Type B pancreatic cell (in vitro differentiated cells): ENCODE measurements around the gene ILF2. TPM values are rescaled to one million over a fixed set of nuclear protein-coding genes. Genes with fewer than 3 reads are reported as not detected.

Experiments
- DNase-seq: peaks from one replicate; pipeline ENCODE4 v3.0.0; 2021; ENCODE audit warnings: mixed read lengths; ENCODE audit not compliant: unreplicated experiment; ENCODE audit errors: extremely low spot score
- H3K27ac Mint-ChIP-seq: 2 replicates; pipeline ENCODE4 v1.8.0; 2021; ENCODE audit warnings: mild to moderate bottlenecking, mixed read lengths
- H3K27me3 Mint-ChIP-seq: 2 replicates; pipeline ENCODE4 v1.8.0; 2021; ENCODE audit warnings: mixed read lengths
- H3K36me3 Mint-ChIP-seq: 2 replicates; pipeline ENCODE4 v1.8.0; 2021; ENCODE audit warnings: mixed read lengths
- H3K4me1 Mint-ChIP-seq: one replicate; pipeline ENCODE4 v1.8.0; 2021; ENCODE audit warnings: mixed read lengths; ENCODE audit not compliant: unreplicated experiment
- H3K4me3 Mint-ChIP-seq: 2 replicates; pipeline ENCODE4 v1.8.0; 2021; ENCODE audit warnings: mild to moderate bottlenecking, mixed read lengths
- H3K9me3 Mint-ChIP-seq: 2 replicates; pipeline ENCODE4 v1.8.0; 2021; ENCODE audit warnings: mixed read lengths
- total RNA-seq: library from RNA; stranded (reverse); gene quantifications from 2 replicates; pipeline ENCODE4 v1.2.1, GENCODE V29; 2021; ENCODE audit warnings: low replicate concordance
- TF ChIP-seq, protein P1 (sequence below): fragments of 200-600 bp; sonication (generic); conservative IDR thresholded peaks from 2 replicates; pipeline ENCODE4 v1.5.0; 2021; ENCODE audit warnings: antibody characterized with exemption, mild to moderate bottlenecking

The ILF2 gene
- total RNA-seq, 1 donor from 2014 or later: 291 TPM

DNA sequence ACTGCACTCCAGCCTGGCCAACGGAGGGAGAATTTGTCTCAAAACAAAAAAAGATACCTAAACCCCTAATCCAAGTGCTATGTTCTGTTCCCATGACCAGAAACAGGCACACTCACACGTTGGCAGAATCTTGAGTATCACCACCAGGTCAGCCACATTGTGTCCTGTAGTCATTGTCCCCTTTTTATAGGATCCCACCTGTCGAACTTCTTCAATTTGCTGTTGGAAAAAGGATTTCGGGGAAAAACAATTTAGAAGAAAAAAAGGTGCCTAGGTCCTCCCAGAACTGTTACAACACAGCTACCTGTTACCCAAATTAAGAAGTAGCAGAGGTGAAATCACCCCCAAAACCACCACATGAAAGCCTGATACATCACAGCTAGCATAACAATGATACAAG, 3.4 kb downstream of the ILF2 start:
- H3K4me3 Mint-ChIP-seq: peak overlapping the region; percentile 85

GRCh38 chr1:153663211-153663610, 7.6 kb downstream of the ILF2 start:
- Mint-ChIP-seq H3K9me3 (no peaks in the 10 kb centered on the region), H3K4me3 (no peak overlapping the region)

More for the DNA sequence above, 3.4 kb downstream of the ILF2 start:
- no peaks in the 10 kb centered on the region for H3K27me3 Mint-ChIP-seq
- no peaks in the 10 kb centered on the region for H3K9me3 Mint-ChIP-seq
- peaks cover 31% of the 10 kb centered on the region for H3K36me3 Mint-ChIP-seq
- no peak for DNase-seq
- peak overlapping the region; percentile 38 for H3K27ac Mint-ChIP-seq
- peaks cover 24% of the 10 kb centered on the region for H3K4me1 Mint-ChIP-seq
- TF ChIP-seq, protein P1, sequence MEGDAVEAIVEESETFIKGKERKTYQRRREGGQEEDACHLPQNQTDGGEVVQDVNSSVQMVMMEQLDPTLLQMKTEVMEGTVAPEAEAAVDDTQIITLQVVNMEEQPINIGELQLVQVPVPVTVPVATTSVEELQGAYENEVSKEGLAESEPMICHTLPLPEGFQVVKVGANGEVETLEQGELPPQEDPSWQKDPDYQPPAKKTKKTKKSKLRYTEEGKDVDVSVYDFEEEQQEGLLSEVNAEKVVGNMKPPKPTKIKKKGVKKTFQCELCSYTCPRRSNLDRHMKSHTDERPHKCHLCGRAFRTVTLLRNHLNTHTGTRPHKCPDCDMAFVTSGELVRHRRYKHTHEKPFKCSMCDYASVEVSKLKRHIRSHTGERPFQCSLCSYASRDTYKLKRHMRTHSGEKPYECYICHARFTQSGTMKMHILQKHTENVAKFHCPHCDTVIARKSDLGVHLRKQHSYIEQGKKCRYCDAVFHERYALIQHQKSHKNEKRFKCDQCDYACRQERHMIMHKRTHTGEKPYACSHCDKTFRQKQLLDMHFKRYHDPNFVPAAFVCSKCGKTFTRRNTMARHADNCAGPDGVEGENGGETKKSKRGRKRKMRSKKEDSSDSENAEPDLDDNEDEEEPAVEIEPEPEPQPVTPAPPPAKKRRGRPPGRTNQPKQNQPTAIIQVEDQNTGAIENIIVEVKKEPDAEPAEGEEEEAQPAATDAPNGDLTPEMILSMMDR: no peak

GRCh38 chr1:153662269-153662668, 8.5 kb downstream of the ILF2 start:
- Mint-ChIP-seq H3K4me1 (peaks cover 18% of the 10 kb centered on the region), H3K4me3 (no peak overlapping the region), H3K27me3 (no peaks in the 10 kb centered on the region), H3K9me3 (no peaks in the 10 kb centered on the region), H3K36me3 (peaks cover 28% of the 10 kb centered on the region), H3K27ac (peak overlapping the region; percentile 38)
- TF ChIP-seq, protein P1: no peak
- DNase-seq: no peak

More at GRCh38 chr1:153663211-153663610, 7.6 kb downstream of the ILF2 start:
- DNase-seq: no peak
- no peaks in the 10 kb centered on the region for H3K27me3 Mint-ChIP-seq
- no peak overlapping the region for H3K27ac Mint-ChIP-seq
- TF ChIP-seq, protein P1: no peak
- H3K36me3 Mint-ChIP-seq: peaks cover 38% of the 10 kb centered on the region
- H3K4me1 Mint-ChIP-seq: peaks cover 26% of the 10 kb centered on the region

DNA sequence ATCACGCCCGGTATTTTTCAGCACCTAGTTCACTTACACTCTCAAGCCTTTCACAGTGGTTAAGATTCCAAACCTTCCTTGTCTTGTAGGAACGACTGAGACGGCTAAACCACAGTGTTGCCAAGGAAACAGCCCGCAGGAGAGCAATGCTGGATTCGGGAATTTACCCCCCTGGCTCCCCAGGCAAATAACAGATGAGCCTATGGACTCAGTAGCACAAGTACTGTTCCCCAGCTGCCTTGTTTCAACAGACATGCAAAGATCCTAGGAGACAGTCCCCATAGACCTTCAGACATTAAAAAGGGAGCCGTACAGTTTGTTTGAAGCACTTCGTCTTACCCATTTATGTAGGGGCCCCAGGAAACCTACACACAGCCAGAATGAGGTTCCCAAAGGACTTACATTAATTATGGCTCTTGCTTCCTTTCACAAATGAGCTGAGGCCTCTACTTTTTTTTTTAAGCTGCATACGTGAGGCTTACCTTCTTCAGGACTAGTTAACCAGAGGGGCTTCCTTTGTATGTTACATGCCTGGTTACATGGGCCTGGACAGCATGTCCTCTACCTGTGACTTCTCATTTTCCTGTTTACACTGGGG, 9.6 kb downstream of the ILF2 start:
- Mint-ChIP-seq H3K27ac (peak overlapping the region; percentile 59), H3K4me1 (peaks cover 18% of the 10 kb centered on the region), H3K36me3 (peaks cover 27% of the 10 kb centered on the region), H3K9me3 (no peaks in the 10 kb centered on the region), H3K27me3 (no peaks in the 10 kb centered on the region), H3K4me3 (peak overlapping the region; percentile 74)
- no peak for DNase-seq
- TF ChIP-seq, protein P1: no peak

DNA sequence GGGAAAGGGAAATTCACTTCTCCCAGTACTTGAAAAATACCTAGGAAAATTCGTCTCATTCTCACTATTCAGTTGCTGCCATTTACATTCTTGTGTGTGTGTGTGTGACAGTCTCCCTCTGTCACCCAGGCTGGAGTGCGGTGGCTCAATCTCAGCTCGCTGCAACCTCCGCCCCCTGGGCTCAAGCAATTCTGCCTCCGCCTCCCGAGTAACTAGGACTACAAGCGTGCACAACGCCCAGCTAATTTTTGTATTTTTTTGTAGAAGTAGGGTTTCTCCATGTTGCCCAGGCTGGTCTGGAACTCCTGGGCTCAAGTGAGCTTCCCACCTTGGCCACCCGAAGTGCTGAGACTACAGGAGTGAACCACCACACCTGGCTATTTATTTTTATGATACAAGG, 11.1 kb downstream of the ILF2 start:
- TF ChIP-seq, protein P1: no peak
- no peaks in the 10 kb centered on the region for H3K9me3 Mint-ChIP-seq
- H3K4me1 Mint-ChIP-seq: peaks cover 18% of the 10 kb centered on the region
- H3K27me3 Mint-ChIP-seq: no peaks in the 10 kb centered on the region
- peak overlapping the region; percentile 92 for H3K27ac Mint-ChIP-seq
- no peak for DNase-seq
- peak overlapping the region; percentile 97 for H3K4me3 Mint-ChIP-seq
- H3K36me3 Mint-ChIP-seq: peaks cover 16% of the 10 kb centered on the region
